Adrenal gland (tissue), 5 donors: Measurements from ENCODE around the gene SIM1.

Experiments
- POLR2A ChIP-seq, 2 donors: fragments of 450-650 bp; IDR thresholded peaks; one replicate each; pipeline ENCODE4 v1.6.1; 2017; ENCODE audit warnings: antibody characterized with exemption in 2 of 2, mild to moderate bottlenecking in 2 of 2, moderate library complexity in 1 of 2
- TF ChIP-seq, protein P1 (sequence below), 6 experiments: fragments of 450-650 bp in 4 of 6; fragments of 200-600 bp in 2 of 6; sonication (generic) in 1 of 6; IDR thresholded peaks; 1 replicate in 5 of 6; 2 replicates in 1 of 6; pipeline versions ENCODE4 v1.5.1 to v1.8.0; 2016 to 2021; ENCODE audit warnings: antibody characterized with exemption in 6 of 6, mild to moderate bottlenecking in 2 of 6, moderate library complexity in 1 of 6
- donor health status: DM: no; HTN: no; CAD: no.

DNA sequence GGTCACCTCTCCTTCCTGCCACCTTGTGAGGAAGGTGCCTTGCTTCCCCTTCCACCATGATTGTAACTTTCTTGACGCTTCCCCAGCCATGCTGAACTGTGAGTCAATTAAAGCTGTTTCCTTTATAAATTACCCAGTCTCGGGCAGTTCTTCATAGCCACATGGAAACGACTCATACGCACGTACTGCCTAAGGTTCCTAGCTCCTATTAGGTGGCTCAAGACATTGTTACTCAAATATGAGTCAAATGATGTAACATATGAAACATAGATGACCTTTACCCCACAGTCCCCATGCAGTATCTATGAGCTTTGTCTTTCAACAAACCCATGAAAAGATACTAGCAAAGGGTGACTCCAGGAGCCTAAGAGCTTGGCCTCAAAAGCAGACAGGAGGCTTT is 98.3 kb downstream of the SIM1 start:
- TF ChIP-seq, protein P1, sequence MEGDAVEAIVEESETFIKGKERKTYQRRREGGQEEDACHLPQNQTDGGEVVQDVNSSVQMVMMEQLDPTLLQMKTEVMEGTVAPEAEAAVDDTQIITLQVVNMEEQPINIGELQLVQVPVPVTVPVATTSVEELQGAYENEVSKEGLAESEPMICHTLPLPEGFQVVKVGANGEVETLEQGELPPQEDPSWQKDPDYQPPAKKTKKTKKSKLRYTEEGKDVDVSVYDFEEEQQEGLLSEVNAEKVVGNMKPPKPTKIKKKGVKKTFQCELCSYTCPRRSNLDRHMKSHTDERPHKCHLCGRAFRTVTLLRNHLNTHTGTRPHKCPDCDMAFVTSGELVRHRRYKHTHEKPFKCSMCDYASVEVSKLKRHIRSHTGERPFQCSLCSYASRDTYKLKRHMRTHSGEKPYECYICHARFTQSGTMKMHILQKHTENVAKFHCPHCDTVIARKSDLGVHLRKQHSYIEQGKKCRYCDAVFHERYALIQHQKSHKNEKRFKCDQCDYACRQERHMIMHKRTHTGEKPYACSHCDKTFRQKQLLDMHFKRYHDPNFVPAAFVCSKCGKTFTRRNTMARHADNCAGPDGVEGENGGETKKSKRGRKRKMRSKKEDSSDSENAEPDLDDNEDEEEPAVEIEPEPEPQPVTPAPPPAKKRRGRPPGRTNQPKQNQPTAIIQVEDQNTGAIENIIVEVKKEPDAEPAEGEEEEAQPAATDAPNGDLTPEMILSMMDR (IDR thresholded peaks at IDR 0.05): no peak
- TF ChIP-seq POLR2A (IDR thresholded peaks at IDR 0.05): no peak
